Measurements from ENCODE around the gene FKBP1B. TPM values are rescaled to one million over a fixed set of nuclear protein-coding genes. Genes with fewer than 3 reads are reported as not detected.
"Not testable (repeated sequence)": the region's sequence is repeated elsewhere in the genome, so short reads cannot be mapped to it uniquely, and the experiment has no call there.

The FKBP1B gene
- total RNA-seq, 1 experiment from 2014 or later = 3.7 TPM

DNA sequence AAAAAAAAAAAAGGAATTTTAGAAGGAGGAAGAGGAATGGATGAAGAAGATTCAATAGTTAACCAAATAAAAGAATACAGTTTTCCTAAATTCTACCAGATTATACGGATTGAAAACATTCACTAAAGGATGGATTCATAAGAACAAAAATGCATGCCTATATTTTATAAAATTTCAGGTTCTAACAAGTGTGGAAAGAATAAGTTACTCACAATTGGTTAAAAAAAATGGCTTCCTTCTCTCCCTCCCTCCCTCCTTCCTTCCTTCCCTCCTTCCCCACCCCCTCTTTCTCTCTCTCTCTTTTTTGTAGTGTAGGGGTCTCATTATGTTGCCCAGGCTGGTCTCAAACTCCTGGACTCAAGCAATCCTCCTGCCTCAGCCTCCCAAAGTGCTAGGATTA lies 36.7 kb downstream of the FKBP1B start:
- intact Hi-C loops (cut with micrococcal nuclease; ENCODE audit: unreplicated experiment) = no loop called here
- no peak overlapping the region for H3K27ac ChIP-seq (ENCODE audit: low read depth, low read length, poor library complexity, severe bottlenecking)
- H3K36me3 ChIP-seq (ENCODE audit: insufficient read depth, low read length, poor library complexity, severe bottlenecking) = no peaks in the 10 kb centered on the region
- no peak overlapping the region for H3K4me3 ChIP-seq (ENCODE audit: low read depth, low read length, poor library complexity, severe bottlenecking)
- CTCF ChIA-PET = no interaction called here
- TF ChIP-seq, protein P1, sequence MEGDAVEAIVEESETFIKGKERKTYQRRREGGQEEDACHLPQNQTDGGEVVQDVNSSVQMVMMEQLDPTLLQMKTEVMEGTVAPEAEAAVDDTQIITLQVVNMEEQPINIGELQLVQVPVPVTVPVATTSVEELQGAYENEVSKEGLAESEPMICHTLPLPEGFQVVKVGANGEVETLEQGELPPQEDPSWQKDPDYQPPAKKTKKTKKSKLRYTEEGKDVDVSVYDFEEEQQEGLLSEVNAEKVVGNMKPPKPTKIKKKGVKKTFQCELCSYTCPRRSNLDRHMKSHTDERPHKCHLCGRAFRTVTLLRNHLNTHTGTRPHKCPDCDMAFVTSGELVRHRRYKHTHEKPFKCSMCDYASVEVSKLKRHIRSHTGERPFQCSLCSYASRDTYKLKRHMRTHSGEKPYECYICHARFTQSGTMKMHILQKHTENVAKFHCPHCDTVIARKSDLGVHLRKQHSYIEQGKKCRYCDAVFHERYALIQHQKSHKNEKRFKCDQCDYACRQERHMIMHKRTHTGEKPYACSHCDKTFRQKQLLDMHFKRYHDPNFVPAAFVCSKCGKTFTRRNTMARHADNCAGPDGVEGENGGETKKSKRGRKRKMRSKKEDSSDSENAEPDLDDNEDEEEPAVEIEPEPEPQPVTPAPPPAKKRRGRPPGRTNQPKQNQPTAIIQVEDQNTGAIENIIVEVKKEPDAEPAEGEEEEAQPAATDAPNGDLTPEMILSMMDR (conservative IDR thresholded peaks at IDR 0.05; ENCODE audit: low read depth, low read length) = no peak
- TF ChIP-seq EZH2 (IDR thresholded peaks at IDR 0.05; ENCODE audit: borderline replicate concordance, low read depth, low read length, poor library complexity, severe bottlenecking) = no peak
- peaks cover 4% of the 10 kb centered on the region for H3K4me1 ChIP-seq (ENCODE audit: insufficient read depth, low read length, poor library complexity, severe bottlenecking)
- no peaks in the 10 kb centered on the region for H3K27me3 ChIP-seq (replicated peaks; ENCODE audit: insufficient read depth, low read depth, low read length, poor library complexity)
- BruUV-seq (replicated peaks) = no TSS peak
- POLR2A ChIA-PET (ENCODE audit: low non-redundant PET) = no interaction called here
- H3K9me3 ChIP-seq (ENCODE audit: low read depth, low read length, poor library complexity, severe bottlenecking) = no peaks in the 10 kb centered on the region
- no peak for DNase-seq (ENCODE audit: low spot score)

DNA sequence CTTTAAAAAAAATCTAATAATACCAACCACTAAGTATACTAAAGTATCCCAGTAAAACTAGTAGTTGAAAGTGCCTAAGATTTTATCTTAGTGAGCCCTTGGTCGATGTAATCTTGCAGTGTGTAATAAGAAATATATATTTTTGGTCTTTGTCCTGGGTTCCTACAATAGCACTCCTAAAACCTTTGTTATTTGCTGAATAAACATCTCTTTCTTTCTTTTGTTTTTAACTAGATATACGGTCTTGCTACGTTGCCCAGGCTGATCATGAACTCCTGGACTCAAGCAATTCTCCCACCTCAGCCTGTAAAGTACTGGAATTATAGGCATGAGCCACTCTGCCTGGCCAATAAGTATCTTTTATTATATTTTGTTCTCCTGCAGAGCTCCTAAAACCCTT lies 37.5 kb downstream of the FKBP1B start:
- H3K9me3 ChIP-seq (ENCODE audit: low read depth, low read length, poor library complexity, severe bottlenecking) = no peaks in the 10 kb centered on the region
- POLR2A ChIA-PET (ENCODE audit: low non-redundant PET) = no interaction called here
- no peak overlapping the region for H3K27ac ChIP-seq (ENCODE audit: low read depth, low read length, poor library complexity, severe bottlenecking)
- H3K4me3 ChIP-seq (ENCODE audit: low read depth, low read length, poor library complexity, severe bottlenecking) = no peak overlapping the region
- no peaks in the 10 kb centered on the region for H3K36me3 ChIP-seq (ENCODE audit: insufficient read depth, low read length, poor library complexity, severe bottlenecking)
- no peaks in the 10 kb centered on the region for H3K27me3 ChIP-seq (replicated peaks; ENCODE audit: insufficient read depth, low read depth, low read length, poor library complexity)
- no TSS peak for BruUV-seq (replicated peaks)
- CTCF ChIA-PET = no interaction called here
- DNase-seq (ENCODE audit: low spot score) = no peak
- intact Hi-C loops (cut with micrococcal nuclease; ENCODE audit: unreplicated experiment) = no loop called here
- peaks cover 4% of the 10 kb centered on the region for H3K4me1 ChIP-seq (ENCODE audit: insufficient read depth, low read length, poor library complexity, severe bottlenecking)
- TF ChIP-seq, protein P1 (conservative IDR thresholded peaks at IDR 0.05; ENCODE audit: low read depth, low read length) = no peak
- TF ChIP-seq EZH2 (IDR thresholded peaks at IDR 0.05; ENCODE audit: borderline replicate concordance, low read depth, low read length, poor library complexity, severe bottlenecking) = no peak

DNA sequence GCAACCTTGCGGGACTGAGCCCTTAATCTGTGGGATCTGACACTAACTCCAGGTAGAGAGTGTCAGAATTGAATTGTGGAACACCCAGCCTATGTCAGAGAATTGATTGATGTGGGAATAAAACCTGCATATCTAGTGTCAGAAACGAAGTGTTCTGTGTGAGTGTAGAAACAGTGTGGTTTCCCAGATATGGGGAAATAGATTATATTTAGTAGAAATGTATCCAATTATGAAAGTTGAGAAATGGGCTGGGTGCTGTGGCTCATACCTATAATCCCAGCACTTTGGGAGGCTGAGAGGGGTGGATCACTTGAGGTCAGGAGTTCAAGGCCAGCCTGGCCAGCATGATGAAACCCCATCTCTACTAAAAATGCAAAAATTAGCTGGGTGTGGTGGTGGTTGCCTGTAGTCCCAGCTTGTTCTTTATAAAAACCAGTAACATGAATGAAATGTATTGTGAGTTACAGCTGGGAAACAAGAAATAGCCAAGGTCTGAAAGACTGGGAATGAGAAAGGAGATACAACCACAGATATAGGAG lies 39.3 kb downstream of the FKBP1B start:
- intact Hi-C loops (cut with micrococcal nuclease; ENCODE audit: unreplicated experiment) = no loop called here
- Histone ChIP-seq H3K27ac (ENCODE audit: low read depth, low read length, poor library complexity, severe bottlenecking) (no peak overlapping the region), H3K27me3 (replicated peaks; ENCODE audit: insufficient read depth, low read depth, low read length, poor library complexity) (no peaks in the 10 kb centered on the region), H3K4me3 (ENCODE audit: low read depth, low read length, poor library complexity, severe bottlenecking) (no peak overlapping the region), H3K9me3 (ENCODE audit: low read depth, low read length, poor library complexity, severe bottlenecking) (no peaks in the 10 kb centered on the region), H3K36me3 (ENCODE audit: insufficient read depth, low read length, poor library complexity, severe bottlenecking) (no peaks in the 10 kb centered on the region), H3K4me1 (ENCODE audit: insufficient read depth, low read length, poor library complexity, severe bottlenecking) (peaks cover 2% of the 10 kb centered on the region)
- ChIA-PET POLR2A (ENCODE audit: low non-redundant PET) (no interaction called here), CTCF (no interaction called here)
- BruUV-seq (replicated peaks) = no TSS peak
- no peak for TF ChIP-seq EZH2 (IDR thresholded peaks at IDR 0.05; ENCODE audit: borderline replicate concordance, low read depth, low read length, poor library complexity, severe bottlenecking)
- TF ChIP-seq, protein P1 (conservative IDR thresholded peaks at IDR 0.05; ENCODE audit: low read depth, low read length) = no peak
- no peak for DNase-seq (ENCODE audit: low spot score)

DNA sequence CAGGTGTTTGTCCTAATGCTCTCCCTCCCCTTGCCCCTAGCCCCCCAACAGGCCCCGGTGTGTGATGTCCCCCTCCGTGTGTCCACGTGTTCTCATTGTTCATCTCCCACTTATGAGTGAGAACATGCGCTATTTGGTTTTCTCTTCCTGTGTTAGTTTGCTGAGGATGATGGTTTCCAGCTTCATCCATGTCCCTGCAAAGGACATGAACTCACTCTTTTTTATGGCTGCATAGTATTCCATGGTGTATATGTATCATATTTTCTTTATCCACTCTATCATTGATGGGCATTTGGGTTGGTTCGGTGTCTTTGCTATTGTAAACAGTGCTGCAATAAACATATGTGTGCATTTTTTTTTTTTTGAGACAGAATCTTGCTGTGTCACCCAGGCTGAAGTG lies 43.7 kb downstream of the FKBP1B start:
- DNase-seq (ENCODE audit: low spot score); H3K27me3 ChIP-seq (replicated peaks; ENCODE audit: insufficient read depth, low read depth, low read length, poor library complexity); H3K27ac ChIP-seq (ENCODE audit: low read depth, low read length, poor library complexity, severe bottlenecking); H3K4me1 ChIP-seq (ENCODE audit: insufficient read depth, low read length, poor library complexity, severe bottlenecking); H3K4me3 ChIP-seq (ENCODE audit: low read depth, low read length, poor library complexity, severe bottlenecking); H3K36me3 ChIP-seq (ENCODE audit: insufficient read depth, low read length, poor library complexity, severe bottlenecking); intact Hi-C loops (cut with micrococcal nuclease; ENCODE audit: unreplicated experiment); CTCF ChIA-PET; POLR2A ChIA-PET (ENCODE audit: low non-redundant PET); BruUV-seq (replicated peaks); H3K9me3 ChIP-seq (ENCODE audit: low read depth, low read length, poor library complexity, severe bottlenecking): not testable (repeated sequence)

DNA sequence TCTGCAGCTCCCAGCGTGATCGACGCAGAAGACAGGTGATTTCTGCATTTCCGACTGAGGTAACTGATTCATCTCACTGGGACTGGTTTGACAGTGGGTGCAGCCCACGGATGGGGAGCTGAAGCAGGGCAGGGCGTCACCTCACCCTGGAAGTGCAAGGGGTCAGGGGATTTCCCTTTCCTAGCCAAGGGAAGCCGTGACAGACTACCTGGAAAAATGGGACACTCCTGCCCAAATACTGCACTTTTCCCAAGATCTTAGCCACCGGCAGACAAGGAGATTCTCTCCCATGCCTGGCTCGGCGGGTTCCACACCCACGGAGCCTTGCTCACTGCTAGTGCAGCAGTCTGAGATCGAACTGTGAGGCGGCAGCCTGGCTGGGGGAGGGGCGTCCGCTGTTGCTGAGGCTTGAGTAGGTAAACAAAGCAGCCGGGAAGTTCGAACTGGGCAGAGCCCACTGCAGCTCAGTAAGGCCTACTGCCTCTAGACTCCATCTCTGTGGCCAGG lies 45.7 kb downstream of the FKBP1B start:
- H3K4me3 ChIP-seq (ENCODE audit: low read depth, low read length, poor library complexity, severe bottlenecking); H3K27ac ChIP-seq (ENCODE audit: low read depth, low read length, poor library complexity, severe bottlenecking); CTCF ChIA-PET; H3K4me1 ChIP-seq (ENCODE audit: insufficient read depth, low read length, poor library complexity, severe bottlenecking); BruUV-seq (replicated peaks); DNase-seq (ENCODE audit: low spot score); H3K9me3 ChIP-seq (ENCODE audit: low read depth, low read length, poor library complexity, severe bottlenecking); intact Hi-C loops (cut with micrococcal nuclease; ENCODE audit: unreplicated experiment); H3K36me3 ChIP-seq (ENCODE audit: insufficient read depth, low read length, poor library complexity, severe bottlenecking); POLR2A ChIA-PET (ENCODE audit: low non-redundant PET); H3K27me3 ChIP-seq (replicated peaks; ENCODE audit: insufficient read depth, low read depth, low read length, poor library complexity): not testable (repeated sequence)

Data from A673 (cell line).